HUES6 (cell line): ENCODE results near the gene UIMC1.

Source experiments
- H3K27ac ChIP-seq: 2 replicates; pipeline ENCODE4 v1.7.0; 2013; ENCODE audit warnings: low read depth, mild to moderate bottlenecking, low read length, inconsistent platforms
- H3K27me3 ChIP-seq: 2 replicates; pipeline ENCODE4 v1.6.1; 2013; ENCODE audit warnings: low read length; ENCODE audit not compliant: control insufficient read depth, insufficient read depth
- H3K36me3 ChIP-seq: 2 replicates; pipeline ENCODE4 v1.6.1; 2013; ENCODE audit warnings: low read length; ENCODE audit not compliant: control insufficient read depth, insufficient read depth
- H3K4me1 ChIP-seq: 2 replicates; pipeline ENCODE4 v1.6.1; 2013; ENCODE audit warnings: low read length; ENCODE audit not compliant: control insufficient read depth, insufficient read depth
- H3K4me3 ChIP-seq: 2 replicates; pipeline ENCODE4 v1.5.1; 2013; ENCODE audit warnings: low read depth, low read length
- H3K9ac ChIP-seq: one replicate; pipeline ENCODE4 v1.6.1; 2013; ENCODE audit warnings: mild to moderate bottlenecking, low read length
- H3K9me3 ChIP-seq: 2 replicates; pipeline ENCODE4 v1.6.1; 2013; ENCODE audit warnings: low read depth, low read length; ENCODE audit not compliant: control insufficient read depth, insufficient read depth

UIMC1 gene

GRCh38 chr5:176869501-176870109 lies 137.0 kb downstream of the UIMC1 start:
- H3K27ac ChIP-seq = no peak overlapping the region
- H3K27me3 ChIP-seq = peaks cover 10% of the 10 kb centered on the region; the same call in 1 of the 2 replicates
- peaks cover 16% of the 10 kb centered on the region; the same call in 1 of the 2 replicates for H3K4me1 ChIP-seq
- no peak overlapping the region for H3K9ac ChIP-seq
- no peaks in the 10 kb centered on the region for H3K36me3 ChIP-seq
- H3K9me3 ChIP-seq = no peaks in the 10 kb centered on the region
- no peak overlapping the region for H3K4me3 ChIP-seq

- H3K9me3 ChIP-seq = no peaks in the 10 kb centered on the region
- no peak overlapping the region for H3K9ac ChIP-seq
- peaks cover 13% of the 10 kb centered on the region; the same call in 1 of the 2 replicates for H3K27me3 ChIP-seq
- H3K27ac ChIP-seq = no peak overlapping the region
- no peak overlapping the region for H3K4me3 ChIP-seq
- H3K4me1 ChIP-seq = peaks cover 24% of the 10 kb centered on the region
- H3K36me3 ChIP-seq = no peaks in the 10 kb centered on the region
These were observed 137.8 kb downstream of the UIMC1 start for GRCh38 chr5:176868731-176869130.

- no peaks in the 10 kb centered on the region for H3K9me3 ChIP-seq
- H3K36me3 ChIP-seq = no peaks in the 10 kb centered on the region
- peaks cover 16% of the 10 kb centered on the region; the same call in 1 of the 2 replicates for H3K27me3 ChIP-seq
- no peak overlapping the region for H3K9ac ChIP-seq
- no peak overlapping the region for H3K27ac ChIP-seq
- peaks cover 28% of the 10 kb centered on the region for H3K4me1 ChIP-seq
- H3K4me3 ChIP-seq = no peak overlapping the region
These were observed 138.5 kb downstream of the UIMC1 start for GRCh38 chr5:176868126-176868525.

- Histone ChIP-seq H3K9me3 (no peaks in the 10 kb centered on the region), H3K9ac (no peak overlapping the region), H3K27me3 (peaks cover 28% of the 10 kb centered on the region; the same call in 1 of the 2 replicates), H3K27ac (no peak overlapping the region), H3K36me3 (no peaks in the 10 kb centered on the region), H3K4me1 (peaks cover 35% of the 10 kb centered on the region), H3K4me3 (0 out of 2 replicates have a peak overlapping the region, but pooled peaks have one; percentile 7)
These were observed 139.8 kb downstream of the UIMC1 start for GRCh38 chr5:176866707-176867310.

- Histone ChIP-seq H3K9me3 (no peaks in the 10 kb centered on the region), H3K9ac (no peak overlapping the region), H3K4me3 (no peak overlapping the region), H3K36me3 (no peaks in the 10 kb centered on the region), H3K4me1 (peaks cover 41% of the 10 kb centered on the region), H3K27ac (no peak overlapping the region), H3K27me3 (peaks cover 28% of the 10 kb centered on the region; the same call in 1 of the 2 replicates)
These were observed 140.6 kb downstream of the UIMC1 start for GRCh38 chr5:176865964-176866363.

GRCh38 chr5:176864755-176865154 lies 141.8 kb downstream of the UIMC1 start:
- H3K27me3 ChIP-seq = peaks cover 28% of the 10 kb centered on the region; the same call in 1 of the 2 replicates
- H3K27ac ChIP-seq = no peak overlapping the region
- no peaks in the 10 kb centered on the region for H3K9me3 ChIP-seq
- H3K9ac ChIP-seq = no peak overlapping the region
- peaks cover 36% of the 10 kb centered on the region for H3K4me1 ChIP-seq
- no peaks in the 10 kb centered on the region for H3K36me3 ChIP-seq
- no peak overlapping the region for H3K4me3 ChIP-seq

GRCh38 chr5:176863765-176864098 lies 142.8 kb downstream of the UIMC1 start:
- Histone ChIP-seq H3K4me1 (peaks cover 35% of the 10 kb centered on the region), H3K4me3 (no peak overlapping the region), H3K36me3 (no peaks in the 10 kb centered on the region), H3K9me3 (no peaks in the 10 kb centered on the region), H3K27ac (no peak overlapping the region), H3K27me3 (peaks cover 28% of the 10 kb centered on the region; the same call in 1 of the 2 replicates), H3K9ac (no peak overlapping the region)

- Histone ChIP-seq H3K4me3 (peak overlapping the region; percentile 30; the same call in 1 of the 2 replicates), H3K9me3 (no peaks in the 10 kb centered on the region)
These were observed 143.4 kb downstream of the UIMC1 start for GRCh38 chr5:176863041-176863764.

GRCh38 chr5:176862330-176862995 lies 144.1 kb downstream of the UIMC1 start:
- H3K9me3 ChIP-seq = no peaks in the 10 kb centered on the region
- peaks cover 35% of the 10 kb centered on the region for H3K4me1 ChIP-seq
- no peaks in the 10 kb centered on the region for H3K36me3 ChIP-seq
- peaks cover 35% of the 10 kb centered on the region; the same call in 1 of the 2 replicates for H3K27me3 ChIP-seq
- H3K4me3 ChIP-seq = no peak overlapping the region
- H3K9ac ChIP-seq = no peak overlapping the region
- no peak overlapping the region for H3K27ac ChIP-seq

More at GRCh38 chr5:176863041-176863764, 143.4 kb downstream of the UIMC1 start:
- Histone ChIP-seq H3K36me3 (no peaks in the 10 kb centered on the region), H3K9ac (no peak overlapping the region), H3K27me3 (peaks cover 31% of the 10 kb centered on the region; the same call in 1 of the 2 replicates), H3K4me1 (peaks cover 35% of the 10 kb centered on the region), H3K27ac (no peak overlapping the region)

- Histone ChIP-seq H3K9me3 (no peaks in the 10 kb centered on the region), H3K36me3 (no peaks in the 10 kb centered on the region), H3K4me3 (no peak overlapping the region), H3K27me3 (peaks cover 31% of the 10 kb centered on the region; the same call in 1 of the 2 replicates), H3K9ac (no peak overlapping the region), H3K4me1 (peaks cover 28% of the 10 kb centered on the region), H3K27ac (no peak overlapping the region)
These were observed 145.3 kb downstream of the UIMC1 start for GRCh38 chr5:176861276-176861675.
